Raji (cell line): ENCODE measurements around the gene RABGGTB.

Experiments used
- POLR2A ChIP-seq: IDR thresholded peaks from 2 replicates; pipeline ENCODE4 v1.6.1; 2011; ENCODE audit warnings: low read depth, low read length, control low read depth; ENCODE audit not compliant: insufficient read depth

The RABGGTB gene

DNA sequence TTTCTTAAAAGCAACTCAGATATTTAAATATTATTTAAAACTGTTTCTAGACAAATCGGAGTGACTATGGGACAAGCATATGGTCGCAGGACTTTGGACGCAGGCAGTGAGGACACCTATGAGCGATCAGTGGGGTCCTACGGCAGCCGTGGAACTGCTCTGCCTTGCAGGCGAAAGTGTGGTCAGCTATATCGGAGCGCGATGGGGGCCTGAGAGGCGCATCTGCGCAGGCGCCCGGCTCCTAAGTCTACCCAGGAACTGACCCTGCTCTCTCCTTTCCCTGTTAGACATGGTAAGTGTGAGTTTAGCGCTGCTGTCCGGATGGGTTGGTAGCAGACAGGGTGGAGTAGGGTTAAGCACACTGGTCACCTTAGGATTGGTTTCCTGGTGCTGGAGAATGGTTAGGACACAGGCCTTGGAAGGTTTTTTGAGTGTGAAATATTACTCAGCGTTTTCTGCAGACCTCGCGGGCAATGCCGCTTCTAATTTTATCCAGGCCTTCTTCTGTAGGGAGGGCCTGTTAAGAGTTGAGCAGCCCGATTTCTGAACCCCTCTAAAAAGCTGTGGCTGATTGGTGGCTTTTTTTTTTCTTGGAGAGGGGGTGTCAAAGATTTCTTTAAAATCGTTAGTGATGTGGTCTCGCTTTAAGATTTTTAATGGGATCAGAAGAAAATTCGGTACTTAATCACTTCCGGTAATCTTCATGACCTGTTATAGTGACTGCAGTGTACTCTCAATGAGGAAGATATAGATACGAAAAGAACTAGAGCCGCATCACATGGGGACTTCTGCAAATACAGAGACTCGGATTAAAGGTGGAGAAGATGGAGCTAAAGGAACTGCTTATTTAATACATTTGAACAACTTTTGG is at the start of gene RABGGTB:
TSS of gene RABGGTB (plus strand) at position 274 of the 871 bp plus-strand sequence. CDS start at position 290, 16 bp downstream.
- TF ChIP-seq POLR2A: peak; percentile 99

DNA sequence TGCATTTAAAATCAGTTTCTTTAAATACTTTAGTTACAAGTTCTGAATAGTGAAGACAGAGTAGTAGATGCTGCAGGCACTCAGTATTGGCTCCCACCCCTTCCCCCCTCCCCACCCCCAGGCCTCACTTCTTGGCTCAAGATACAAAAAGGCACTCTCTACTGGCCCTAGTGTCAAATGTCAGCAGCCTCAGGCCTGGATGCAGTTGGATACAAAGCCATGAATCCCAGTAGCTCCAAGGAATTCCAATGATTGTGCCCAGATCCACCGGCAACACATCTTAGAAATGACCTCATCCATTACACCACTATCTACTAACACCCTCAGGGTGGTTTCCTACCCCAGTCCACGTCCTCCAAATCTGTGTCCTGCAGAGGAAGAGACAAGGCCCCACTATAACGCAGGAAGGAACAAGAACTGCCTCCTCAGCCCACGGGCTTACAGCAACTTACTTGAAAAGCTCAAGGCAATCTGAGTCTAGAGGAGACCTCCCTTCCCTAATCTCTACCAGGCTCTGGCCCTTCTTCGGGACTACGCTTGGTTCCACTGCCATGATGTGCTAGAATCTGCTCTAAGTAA is 43.9 kb upstream of the RABGGTB start:
- no peak for TF ChIP-seq POLR2A

DNA sequence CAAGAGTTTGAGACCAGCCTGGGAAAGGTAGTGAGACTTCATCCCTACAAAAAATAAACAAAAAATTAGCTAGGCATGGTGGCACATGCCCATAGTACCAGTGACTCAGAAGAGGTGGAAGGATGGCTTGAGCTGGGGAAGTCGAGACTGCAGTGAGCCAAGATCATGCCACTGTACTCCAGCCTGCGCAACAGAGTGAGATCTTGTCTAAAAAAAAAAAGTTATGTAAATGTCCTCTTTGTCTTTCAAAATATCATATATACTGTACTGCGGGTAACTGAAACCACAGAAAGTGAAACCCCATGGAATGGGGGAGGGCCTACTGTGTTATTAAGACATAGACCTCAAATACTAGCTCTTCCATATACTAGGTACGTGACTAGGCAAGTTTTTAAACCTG is 40.8 kb upstream of the RABGGTB start:
- TF ChIP-seq POLR2A: no peak

DNA sequence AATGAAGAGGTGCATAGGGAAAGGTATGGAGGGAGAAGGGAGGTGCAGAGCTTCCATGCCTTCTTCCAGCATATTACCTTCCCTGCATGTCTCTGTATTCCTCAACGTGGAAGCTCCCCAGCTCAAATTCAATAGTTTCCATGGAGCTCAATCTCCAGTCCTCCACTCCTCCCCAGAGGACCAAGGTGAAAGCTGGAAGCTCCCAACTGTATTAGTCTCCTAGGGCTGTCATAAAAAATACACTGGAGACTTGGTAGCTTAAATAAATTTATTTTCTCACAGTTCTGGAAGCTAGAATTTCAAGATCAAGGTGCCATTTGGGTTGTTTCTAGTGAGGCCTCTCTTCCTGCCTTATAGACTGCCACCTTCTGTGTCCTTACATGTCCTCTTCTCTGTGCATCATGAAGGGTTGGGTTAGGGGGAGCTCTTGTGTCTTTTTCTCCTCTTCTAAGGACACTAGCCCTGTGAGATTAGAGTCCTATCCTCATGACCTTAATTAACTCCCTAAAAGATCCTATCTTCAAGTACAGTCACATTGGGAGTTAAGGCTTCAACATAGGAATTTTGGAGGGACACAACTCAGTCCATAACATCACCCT is 21.9 kb upstream of the RABGGTB start:
- TF ChIP-seq POLR2A: no peak

GRCh38 chr1:75765697-75766355 is 20.2 kb upstream of the RABGGTB start:
- TF ChIP-seq POLR2A: no peak

GRCh38 chr1:75768016-75768415 is 18.0 kb upstream of the RABGGTB start:
- TF ChIP-seq POLR2A: no peak

- no peak for TF ChIP-seq POLR2A
These were observed 15.3 kb upstream of the RABGGTB start for GRCh38 chr1:75770761-75771160.

GRCh38 chr1:75771978-75772377 is 14.1 kb upstream of the RABGGTB start:
- TF ChIP-seq POLR2A: no peak

- no peak for TF ChIP-seq POLR2A
These were observed 605 bp upstream of the RABGGTB start for GRCh38 chr1:75785320-75785982.

- TF ChIP-seq POLR2A: no peak
These were observed 941 bp downstream of the RABGGTB start for GRCh38 chr1:75786901-75787493.

GRCh38 chr1:75787524-75787923 is 1.5 kb downstream of the RABGGTB start:
- 0 out of 2 replicates have a peak, but pooled peaks have one; percentile 12 for TF ChIP-seq POLR2A

DNA sequence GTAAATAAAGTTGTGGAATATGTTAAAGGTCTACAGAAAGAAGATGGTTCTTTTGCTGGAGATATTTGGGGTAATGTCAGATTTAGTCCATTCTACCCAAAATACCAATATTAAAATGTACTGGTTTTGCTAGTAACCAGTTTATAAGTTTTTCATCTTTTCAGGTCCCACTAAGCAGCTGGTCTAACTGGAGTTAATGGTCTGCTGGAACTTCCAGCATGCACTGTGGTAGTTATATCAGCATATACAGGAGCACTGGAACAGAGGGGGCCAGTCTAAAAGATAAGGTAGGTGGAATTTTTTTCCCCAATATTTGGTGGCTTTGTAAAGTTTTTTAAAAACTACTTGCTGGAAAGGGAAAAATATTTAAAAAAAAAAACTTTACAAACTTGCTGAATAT is 3.9 kb downstream of the RABGGTB start:
- no peak for TF ChIP-seq POLR2A

DNA sequence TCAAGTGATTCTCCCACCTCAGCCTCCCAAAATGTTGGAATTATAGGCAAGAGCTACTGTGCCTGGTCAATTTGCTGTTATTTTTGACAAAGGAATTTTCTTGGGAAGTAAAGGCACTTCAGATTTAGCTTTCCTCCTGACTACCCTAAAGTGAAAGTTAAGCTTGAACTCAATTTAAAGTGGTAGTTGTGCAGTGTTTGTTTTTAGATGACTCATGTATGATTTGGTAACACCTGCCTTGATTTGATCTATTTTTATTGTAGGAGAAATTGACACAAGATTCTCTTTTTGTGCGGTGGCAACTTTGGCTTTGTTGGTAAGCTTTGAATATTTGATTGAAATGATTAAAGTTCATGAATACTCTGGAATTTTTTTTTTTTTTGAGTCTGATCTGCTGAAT is 5.0 kb downstream of the RABGGTB start:
- no peak for TF ChIP-seq POLR2A

- TF ChIP-seq POLR2A: no peak
These were observed 6.0 kb downstream of the RABGGTB start for GRCh38 chr1:75792091-75792490.

DNA sequence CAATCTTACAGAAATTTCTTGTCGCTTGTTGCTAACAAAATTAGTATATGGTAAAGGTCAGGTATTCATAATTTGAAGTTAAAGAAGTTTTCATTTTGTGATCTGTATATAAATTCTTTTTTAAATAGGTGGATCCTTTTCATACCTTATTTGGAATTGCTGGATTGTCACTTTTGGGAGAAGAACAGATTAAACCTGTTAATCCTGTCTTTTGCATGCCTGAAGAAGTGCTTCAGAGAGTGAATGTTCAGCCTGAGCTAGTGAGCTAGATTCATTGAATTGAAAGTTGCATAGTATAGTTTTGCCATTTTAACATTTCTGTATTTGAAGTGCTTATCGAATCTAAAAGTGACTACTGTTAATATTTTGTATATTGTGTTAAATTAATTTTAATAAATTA is 8.3 kb downstream of the RABGGTB start:
- TF ChIP-seq POLR2A: no peak

DNA sequence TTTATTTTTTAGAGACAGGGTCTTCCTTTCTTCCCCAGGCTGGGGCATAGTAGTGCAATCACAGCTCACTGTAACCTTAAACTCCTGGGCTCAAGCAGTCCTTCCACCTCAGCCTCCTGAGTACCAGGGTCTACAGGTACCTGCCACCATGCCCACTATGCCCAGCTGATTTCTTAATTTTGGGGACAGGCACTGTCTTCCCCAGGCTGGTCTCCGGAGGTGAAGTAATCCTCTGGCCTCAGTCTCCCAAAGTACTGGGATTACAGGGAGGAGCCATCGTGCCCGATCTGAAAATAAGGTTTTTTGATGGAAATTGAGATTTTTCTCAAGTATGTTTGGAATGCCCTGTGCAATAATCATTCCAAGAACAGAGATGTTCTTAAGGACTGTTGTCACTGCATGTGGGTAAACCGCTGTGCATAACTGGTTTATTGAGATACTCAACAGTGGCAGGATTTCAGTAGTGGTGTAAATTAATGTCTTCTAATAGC is 9.7 kb downstream of the RABGGTB start:
- TF ChIP-seq POLR2A: no peak
